Measurements from ENCODE around the gene NDRG4.
"Not testable (repeated sequence)": the region's sequence is repeated elsewhere in the genome, so short reads cannot be mapped to it uniquely, and the experiment has no call there.

Gene NDRG4

DNA sequence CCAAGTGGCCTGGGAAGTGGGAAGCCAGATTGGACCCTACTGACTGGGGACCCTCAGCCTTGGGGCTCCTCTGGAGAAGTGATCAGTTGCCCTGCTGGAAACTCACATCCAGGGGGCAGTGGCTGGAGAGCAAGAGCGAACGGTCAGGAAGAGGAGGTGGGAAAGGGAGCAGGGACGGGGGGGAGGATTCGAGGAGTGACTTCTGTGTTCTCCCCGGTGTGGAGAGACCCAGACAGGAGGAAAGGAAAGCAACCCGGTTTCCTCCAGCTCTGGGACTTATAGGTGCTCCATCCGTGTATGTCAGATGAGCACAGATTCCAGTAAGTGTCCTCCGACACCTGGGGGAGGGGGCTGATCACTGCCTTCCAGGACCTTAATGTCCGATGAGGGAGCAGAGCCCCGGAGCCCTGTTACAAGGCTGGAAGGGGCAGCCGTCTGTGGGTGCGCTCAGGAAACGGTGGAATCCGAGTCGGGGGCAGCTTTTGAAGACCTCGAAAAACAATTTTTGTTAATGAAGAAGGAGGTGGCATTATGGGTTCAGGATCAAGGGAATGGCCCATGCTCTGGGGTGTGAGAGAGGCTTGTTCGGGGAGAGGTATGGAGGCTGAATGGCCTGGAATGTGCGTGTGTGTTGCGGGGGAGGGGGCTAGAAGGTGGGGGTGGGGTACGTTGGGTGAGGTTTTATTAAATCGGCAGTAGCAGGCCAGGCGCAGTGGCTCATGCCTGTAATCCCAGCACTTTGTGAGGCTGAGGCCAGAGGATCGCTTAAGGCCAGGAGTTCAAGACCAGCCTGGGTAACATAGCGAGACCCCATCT, 34.8 kb upstream of the NDRG4 start:
- DNase-seq (ENCODE audit: low read depth in 2 of 3, low spot score in 1 of 3), result no peak

DNA sequence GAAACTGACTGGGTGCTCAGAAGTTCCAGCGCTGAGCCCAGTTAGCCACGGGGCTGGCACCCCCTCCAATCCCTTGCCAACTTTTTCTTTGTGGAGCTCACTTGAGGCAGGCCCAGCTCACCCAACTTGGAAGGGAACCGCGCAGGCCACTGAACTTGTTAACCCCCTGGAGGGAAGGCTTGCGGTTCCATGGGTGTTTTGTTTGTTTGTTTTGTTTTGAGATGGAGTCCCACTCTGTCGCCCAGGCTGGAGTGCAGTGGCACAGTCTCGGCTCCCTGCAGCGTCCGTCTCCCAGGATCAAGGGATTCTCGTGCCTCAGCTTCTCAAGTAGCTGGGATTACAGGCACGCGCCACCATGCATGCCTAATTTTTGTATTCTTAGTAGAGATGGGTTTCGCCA, 34.1 kb upstream of the NDRG4 start:
- no peak for DNase-seq (ENCODE audit: low read depth in 2 of 3, low spot score in 1 of 3)

DNA sequence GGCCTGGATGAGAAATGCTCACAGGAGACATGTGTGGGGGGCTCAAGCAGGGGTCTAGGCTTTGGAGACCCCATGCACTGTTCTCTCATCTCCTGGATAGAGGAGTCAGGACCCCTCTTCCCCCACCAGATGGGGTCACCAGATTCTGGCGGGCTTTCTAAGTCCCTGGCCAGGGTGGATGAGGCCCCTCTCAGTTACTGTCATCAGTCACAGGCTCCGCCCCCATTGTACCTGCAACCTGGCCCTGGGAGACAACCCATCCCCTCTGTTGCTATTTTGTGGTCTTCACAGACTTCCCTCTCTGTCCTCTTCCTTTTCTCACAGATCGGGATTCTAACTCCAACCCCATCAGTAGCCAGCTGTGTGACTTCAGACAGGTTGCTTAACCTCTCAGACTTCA, 33.5 kb upstream of the NDRG4 start:
- no peak for DNase-seq (ENCODE audit: low read depth in 2 of 3, low spot score in 1 of 3)

DNA sequence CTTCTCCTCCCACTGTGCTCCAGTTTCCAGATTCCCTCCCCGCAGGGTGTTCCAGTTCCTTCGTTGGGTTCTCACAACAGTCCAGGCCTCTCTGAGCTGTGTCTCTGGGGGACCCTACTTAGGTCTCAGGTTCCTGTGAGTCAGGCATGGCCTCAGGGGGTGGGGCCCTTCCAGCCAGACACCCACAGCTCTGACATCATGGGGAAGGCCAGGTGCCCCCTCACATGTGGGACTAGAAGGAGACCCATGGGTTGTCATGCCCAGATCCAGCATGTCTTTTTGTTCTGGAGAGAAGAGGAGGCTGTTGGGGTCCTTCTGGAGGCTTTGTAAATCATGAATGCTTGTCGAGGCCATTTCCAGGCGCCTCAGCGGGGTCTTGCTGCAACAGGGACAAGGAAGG, 32.0 kb upstream of the NDRG4 start:
- no peak for DNase-seq (ENCODE audit: low read depth in 2 of 3, low spot score in 1 of 3)

DNA sequence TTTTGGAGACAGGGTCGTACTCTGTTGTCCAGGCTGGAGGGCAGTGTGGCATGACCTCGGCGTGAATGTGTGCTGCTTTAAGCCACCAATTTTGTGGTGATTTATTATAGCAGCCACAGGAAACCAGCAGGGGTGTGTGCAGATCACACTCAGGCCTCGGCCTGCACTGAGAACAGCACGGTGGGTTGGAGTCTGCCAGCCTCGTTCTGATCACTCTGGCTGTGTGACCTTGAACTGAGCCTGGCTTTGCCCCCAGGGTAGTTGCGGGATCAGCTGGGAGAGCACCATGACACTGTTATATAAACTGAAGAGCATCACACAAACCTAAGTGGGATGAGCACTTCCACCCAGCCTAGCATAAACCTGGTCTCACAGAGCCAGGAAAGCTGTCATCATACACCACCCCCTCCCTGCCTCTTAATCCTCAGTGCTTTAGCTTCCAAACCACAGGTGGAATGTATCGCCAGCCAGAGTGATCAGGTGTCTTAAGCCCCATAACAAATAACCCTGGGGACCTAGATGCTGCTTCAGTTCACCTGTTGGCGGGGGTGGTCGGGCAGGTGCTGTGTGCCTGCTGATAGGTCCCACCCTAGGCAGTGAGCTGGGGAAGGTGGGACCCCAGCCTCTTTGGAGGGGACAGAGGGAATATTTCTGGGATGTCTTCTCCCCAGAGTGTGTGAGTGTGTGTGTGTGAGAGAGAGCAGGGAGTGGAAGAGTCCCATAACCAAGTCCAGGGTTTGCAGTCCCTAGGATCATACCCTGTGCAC, 28.6 kb upstream of the NDRG4 start:
- no peak for DNase-seq (ENCODE audit: low read depth in 2 of 3, low spot score in 1 of 3)

DNA sequence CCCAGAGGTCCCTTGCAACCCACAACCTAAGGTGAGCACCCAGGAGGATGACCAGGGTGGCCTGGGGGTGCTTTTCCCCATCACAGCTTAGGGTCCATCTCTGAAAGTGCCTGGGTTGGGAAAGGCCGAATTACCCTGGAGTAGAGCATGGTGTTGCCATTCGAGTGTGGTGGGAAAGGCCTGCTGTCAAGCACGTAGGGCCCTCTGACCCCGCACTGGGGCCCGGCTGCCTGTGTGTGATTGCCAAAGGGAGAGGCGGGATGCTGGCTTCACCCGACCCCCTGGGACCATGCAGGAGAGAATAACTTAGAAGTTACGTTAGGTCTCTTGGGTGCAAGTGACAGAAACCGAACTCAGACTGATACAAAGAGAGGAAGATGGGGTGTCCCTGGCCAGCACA, 27.7 kb upstream of the NDRG4 start:
- no peak for DNase-seq (ENCODE audit: low read depth in 2 of 3, low spot score in 1 of 3)

DNA sequence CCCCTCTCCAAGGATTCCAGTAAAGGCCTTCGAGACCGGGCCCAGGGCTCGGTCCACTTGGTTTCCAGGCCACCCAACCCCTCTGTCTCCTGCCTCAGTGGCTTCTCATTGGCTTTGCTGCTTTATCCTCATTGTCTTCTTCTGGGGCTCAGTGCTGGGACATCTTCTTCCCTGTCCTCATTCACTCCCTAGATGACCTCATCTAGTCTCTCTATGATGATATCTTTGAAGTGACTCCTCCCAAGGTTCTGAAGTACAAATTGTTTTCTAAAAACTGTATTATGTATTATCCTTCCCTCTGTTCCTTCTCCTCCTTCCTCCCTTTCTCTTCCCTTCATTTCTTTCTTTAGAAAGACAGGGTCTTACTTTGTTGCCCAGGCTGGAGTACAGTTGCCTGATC, 27.1 kb upstream of the NDRG4 start:
- DNase-seq (ENCODE audit: low read depth in 2 of 3, low spot score in 1 of 3), result no peak

DNA sequence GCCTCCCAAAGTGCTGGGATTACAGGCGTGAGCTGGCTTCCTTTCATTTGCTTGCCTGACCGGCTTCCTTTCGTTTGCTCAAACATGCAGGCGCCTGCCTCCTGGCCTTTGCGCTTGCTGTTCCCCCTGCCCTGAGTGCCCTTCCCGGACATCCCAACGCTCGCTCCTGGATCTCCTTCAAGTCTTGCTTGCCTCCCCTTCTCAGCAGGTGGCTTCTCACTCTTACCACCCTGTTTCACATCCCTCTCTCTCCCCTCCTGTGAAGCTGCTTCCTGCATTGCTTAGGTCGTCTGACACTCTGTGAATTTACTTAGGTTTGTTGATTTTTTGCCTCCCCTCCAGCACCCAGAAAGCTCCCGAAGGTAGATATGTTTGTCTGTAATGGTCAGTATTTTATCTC, 25.6 kb upstream of the NDRG4 start:
- no peak for DNase-seq (ENCODE audit: low read depth in 2 of 3, low spot score in 1 of 3)

DNA sequence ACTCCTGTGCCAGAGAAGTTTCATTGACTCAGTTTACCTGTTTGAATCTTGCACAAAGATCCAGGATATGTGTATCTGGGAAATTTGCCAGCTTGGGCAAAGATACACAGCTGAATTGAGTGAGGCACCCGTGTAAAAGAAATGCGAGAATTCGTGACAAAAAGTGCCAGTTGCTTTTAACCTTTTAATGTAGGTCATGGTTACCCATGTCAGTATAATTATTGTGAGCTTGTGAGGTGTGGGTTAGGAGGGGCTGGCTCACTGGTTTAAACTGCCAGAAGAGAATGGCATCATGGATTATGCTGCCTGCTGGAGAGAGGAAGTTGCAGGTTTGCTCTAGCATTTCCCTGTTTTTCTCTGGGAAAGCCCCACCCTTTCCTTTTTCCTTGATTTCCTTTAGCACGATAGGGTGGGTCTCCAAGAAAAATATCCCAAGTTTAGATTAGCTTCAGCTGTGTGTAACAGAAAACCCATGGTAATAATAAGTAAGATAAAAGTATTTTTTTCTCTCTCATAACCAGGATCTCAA, 24.8 kb upstream of the NDRG4 start:
- DNase-seq (ENCODE audit: low read depth in 2 of 3, low spot score in 1 of 3), result no peak

DNA sequence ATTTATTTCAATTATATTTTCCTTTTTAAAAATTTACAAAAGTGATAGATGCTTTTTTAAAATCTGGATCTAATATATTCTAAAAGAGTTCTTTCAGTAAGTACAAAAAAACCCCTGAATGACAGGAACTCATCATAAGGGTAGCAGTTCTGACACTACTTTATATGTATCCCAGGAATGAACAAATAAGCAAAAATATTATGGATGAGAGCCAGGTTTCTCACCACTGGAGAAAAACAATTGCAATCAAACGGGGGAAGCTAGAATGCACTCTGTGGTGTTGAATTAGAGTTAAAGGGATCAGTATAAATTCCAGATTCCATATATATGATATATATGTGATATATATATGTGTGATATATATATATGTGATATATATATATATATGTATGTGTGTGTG, 23.2 kb upstream of the NDRG4 start:
- no peak for DNase-seq (ENCODE audit: low read depth in 2 of 3, low spot score in 1 of 3)

DNA sequence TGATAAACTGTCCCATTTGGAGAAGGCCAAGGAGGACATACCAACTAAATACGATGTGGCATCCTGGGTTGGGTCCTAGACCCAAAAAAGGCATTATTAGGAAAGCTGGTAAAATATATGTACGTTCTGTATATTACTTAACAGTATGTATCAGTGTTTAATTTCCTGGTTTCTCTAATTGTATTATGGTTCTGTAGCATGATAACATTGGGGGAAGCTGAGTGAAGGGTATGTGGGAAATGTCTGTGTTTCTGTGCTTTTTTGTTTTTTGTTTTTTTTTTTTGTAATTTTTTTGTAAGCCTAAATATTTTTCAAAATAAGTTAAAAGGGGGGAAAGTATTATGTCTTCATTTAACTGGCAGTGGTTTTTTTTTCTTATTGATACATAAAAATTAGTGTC, 21.5 kb upstream of the NDRG4 start:
- DNase-seq (ENCODE audit: low read depth in 2 of 3, low spot score in 1 of 3), result no peak

DNA sequence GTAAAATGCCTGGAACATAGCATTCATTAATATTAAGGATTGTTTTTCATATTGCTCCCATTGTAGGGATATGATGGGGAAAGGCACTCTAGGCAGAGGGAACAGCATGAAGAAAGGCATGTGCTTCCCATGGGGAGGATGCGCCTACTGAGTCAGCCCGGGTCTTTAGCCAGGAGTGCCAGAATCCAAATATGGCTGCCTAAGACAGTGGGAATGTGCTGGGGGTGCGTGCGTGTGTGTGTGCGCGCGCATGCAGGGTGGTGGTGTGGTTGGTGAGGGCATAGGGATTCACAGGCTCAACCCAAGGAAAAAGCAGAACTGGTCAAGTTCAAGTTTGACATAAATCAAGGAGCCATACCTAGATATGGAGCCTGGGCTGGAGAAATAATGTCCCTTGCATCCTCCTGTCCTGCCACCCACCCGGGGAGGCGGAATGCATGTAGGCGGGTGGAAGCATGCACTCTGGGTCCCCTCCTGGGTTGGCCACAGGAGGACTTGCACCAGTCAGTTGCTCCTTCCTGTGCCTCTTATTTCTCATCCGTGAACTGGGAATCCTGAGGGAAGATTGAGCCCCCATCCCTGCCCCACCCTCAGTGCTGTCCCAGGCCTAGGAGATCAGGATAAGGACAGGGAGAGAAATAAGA, 18.6 kb upstream of the NDRG4 start:
- DNase-seq (ENCODE audit: low read depth in 2 of 3, low spot score in 1 of 3), result no peak

DNA sequence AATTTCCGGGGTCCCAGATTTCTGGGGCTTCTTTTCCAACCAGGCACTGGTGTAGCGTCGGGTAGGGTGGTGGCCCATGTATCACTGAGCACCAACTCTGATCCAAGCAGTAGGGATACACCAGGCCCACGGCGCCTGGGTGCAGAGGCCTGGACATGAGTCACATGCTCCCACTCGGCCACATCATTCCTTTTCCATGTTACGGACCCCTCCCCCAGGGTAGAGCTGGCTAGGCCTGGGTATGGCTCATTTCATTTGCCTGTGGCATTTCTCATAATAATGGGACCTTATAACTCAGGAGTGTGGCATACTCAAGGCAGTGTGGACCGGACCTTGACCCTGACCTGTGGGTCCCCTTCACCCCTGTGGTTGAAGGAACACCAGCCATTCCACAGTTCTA, 18.0 kb upstream of the NDRG4 start:
- no peak for DNase-seq (ENCODE audit: low read depth in 2 of 3, low spot score in 1 of 3)

DNA sequence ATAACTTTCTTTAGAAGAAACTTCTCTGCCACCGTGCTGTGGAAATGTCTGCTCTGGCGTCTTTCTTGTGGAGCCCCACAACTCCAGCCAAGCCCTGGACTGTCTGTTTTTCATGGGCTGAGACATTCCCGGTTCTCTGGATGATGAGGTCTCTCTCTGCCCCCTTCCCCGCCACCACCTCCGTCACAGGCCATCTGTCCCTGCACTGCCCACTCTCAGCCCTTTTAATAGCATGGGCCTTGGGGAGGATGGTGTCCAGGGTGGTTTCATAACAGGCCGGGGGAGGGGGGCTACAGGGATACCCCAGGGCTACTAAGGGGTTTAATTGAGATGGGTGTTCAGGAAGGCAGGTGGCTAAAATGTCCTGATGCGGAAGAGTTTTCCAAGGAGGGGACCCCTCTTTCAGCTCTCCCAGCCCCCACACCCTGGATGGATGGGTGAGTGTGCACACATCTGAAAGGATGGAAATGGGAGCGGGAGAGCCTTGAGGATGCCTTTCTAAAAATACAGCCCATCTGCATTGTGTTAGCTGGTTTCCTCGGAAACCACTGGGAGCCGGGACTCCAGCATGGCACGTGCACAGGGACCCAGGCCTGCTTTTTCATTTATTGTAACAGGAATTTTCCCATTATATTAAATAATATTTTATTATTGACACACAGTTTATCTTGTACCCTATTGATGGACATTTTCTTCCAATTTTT, 14.6 kb upstream of the NDRG4 start:
- DNase-seq (ENCODE audit: low read depth in 2 of 3, low spot score in 1 of 3), result no peak

DNA sequence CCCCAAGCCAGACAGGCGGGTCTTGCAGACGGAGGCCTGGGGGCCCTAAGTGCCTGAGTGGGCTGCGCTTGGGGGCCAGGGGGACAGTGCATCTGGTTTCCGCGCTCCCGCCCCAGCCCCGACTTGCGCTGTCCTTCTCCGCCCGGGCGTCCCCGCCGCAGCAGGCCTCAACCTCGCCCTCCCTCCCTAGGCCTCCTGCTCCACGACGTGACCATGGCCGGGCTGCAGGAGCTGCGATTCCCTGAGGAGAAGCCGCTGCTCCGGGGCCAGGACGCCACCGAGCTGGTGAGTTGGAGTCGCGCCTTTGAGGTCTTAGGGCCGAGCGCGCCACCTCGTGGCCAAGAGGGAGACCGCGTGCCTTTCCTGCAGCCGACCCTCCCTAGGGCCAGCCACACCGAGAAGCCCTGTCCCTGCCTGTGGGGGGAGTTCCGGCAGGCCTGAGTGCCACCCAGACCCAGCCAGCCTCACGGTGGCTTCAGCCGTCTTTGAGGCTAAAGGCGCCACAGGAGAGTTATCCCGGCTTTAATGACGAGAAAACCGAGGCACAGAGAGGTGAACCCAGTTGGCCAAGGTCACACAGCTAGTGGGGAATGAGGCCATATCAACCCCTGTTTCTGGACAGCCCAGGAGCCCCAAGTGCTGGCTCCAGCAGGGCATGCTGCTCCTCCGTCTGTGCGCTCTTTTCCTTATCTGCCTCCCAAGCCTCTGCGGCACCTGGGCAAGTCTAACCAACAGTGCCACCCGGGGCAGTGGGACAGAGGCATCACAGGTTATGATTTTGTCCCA, 12.2 kb upstream of the NDRG4 start:
- peak; percentile 42 to 71 (median 55) for DNase-seq (ENCODE audit: low read depth in 2 of 3, low spot score in 1 of 3)

DNA sequence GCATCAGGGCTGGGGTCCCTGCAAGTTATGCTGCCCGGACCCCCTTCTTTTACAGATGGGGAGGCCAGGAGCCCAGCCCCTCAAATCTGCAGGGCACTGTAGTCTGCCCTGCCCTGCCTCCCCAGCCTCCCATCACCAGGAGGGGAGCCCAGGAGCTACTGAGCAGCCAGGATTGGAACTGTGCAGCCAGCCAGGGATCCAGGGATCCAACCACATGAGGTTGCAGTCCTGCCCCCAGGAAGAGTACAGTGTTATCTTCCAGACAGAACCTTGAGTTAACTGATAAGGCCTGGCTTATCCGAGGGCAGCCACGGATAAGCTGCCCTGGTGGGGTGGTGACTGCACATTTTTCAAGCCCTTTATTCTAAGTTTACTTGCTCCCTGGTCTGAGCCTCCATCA, 11.4 kb upstream of the NDRG4 start:
- no peak for DNase-seq (ENCODE audit: low read depth in 2 of 3, low spot score in 1 of 3)

DNA sequence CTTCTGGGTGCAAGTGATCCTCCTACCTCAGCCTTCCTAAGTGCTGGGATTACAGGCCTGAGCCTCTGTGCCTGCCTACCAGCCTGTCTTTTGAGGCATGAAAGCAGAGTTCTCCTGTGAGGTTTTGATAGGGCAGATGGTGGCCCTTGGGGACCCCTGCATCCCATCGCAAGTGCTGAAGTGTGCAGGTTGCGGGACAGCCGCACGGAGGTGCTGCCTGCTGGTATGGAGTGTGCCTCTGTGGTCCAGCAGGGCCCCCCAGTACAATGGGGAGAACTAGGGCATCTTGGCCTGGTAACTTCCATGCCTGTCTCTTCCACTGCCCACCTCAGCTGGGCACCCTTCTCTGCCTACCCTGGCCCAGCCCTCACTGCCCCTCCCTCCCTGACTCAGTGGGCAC, 9.9 kb upstream of the NDRG4 start:
- DNase-seq (ENCODE audit: low read depth in 2 of 3, low spot score in 1 of 3), result no peak

DNA sequence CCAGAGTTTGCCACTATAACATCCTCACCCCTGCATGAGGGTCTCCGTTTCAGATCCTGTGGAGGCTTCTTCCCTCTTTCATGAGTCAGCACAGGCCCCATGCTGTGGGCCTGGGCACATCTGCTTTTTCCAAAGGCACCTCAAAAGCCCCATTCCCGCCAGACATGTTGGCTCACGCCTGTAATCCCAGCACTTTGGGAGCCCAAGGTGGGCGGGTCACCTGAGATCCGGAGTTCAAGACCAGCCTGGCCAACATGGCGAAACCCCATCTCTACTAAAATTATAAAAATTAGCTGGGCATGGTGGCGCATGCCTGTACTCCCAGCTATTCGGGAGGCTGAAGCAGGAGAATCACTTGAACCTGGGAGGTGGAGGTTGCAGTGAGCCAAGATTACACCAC, 9.4 kb upstream of the NDRG4 start:
- not testable (repeated sequence) for DNase-seq (ENCODE audit: low read depth in 2 of 3, low spot score in 1 of 3)

DNA sequence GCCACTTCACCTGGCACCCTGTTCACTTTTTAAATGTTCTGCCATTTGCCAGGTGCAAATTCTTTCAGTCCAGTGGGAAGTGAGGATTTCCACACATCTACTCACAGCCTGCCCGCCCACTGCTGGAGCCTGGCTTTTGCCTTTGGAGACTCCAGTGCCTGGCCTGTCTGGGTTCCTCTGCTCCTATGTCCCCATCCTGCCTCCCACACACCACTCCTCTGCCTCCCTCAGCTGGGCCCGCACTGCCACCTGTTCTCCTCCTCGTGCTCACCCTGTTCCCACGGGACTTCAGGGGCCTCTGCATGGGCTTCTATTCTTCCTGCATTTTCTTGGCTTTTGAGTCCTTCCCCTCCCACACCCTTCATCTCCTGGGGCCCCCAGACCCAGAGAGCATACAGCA, 7.9 kb upstream of the NDRG4 start:
- DNase-seq (ENCODE audit: low read depth in 2 of 3, low spot score in 1 of 3), result no peak

DNA sequence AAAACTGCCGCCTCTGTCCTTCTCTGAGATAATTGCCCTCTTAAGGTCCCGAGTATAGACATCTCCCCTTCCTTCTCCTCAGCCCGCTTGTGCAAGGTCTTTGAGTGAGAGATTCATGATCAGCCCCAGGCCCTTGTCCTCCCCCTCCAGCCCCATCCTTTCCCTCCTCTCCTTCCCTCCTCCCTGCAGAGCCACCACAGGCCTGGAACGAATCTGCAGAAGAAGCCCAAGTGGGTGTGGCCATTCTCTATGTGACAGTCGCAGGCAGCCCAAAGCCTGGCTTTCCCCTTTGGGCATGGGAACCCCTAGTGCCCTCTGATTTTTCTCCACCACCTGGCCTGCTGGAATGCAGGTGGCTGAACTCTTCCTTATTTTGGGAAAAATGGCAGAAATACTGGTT, 7.2 kb upstream of the NDRG4 start:
- DNase-seq (ENCODE audit: low read depth in 2 of 3, low spot score in 1 of 3), result no peak
